IMR-90 (cell line): ENCODE data around the gene EML1. TPM values are rescaled to one million over a fixed set of nuclear protein-coding genes. Genes with fewer than 3 reads are reported as not detected.

Source experiments
- ATAC-seq: fragments of 200-7000 bp; cut with Tn5 transposase; 2 replicates; pipeline ENCODE4 v1.9.1; 2020; ENCODE audit warnings: low read depth, mild to moderate bottlenecking, moderate library complexity
- BruUV-seq: library from RNA; stranded (reverse); fragments of 400-500 nt; replicated peaks from 2 replicates; lab custom pipeline; 2021; lab: Mats Ljungman, UMichigan
- CTCF ChIA-PET: fragments of 300-600 bp; formaldehyde crosslinking; extraction: SDS; loops from one replicate; lab custom pipeline; 2021; ENCODE audit warnings: antibody characterized with exemption; lab: Yijun Ruan, JAX
- POLR2A ChIA-PET: fragments of 300-600 bp; sonication (Branson Sonifier 250); formaldehyde crosslinking; loops from one replicate; lab custom pipeline; 2022; ENCODE audit warnings: antibody characterized with exemption; ENCODE audit not compliant: unreplicated experiment; lab: Charles Lee
- DNase-seq: peaks from one replicate; pipeline ENCODE4 v3.0.0; 2013
- H2AFZ ChIP-seq: replicated peaks from 2 replicates; pipeline ENCODE3; 2013; ENCODE audit warnings: low read length, mild to moderate bottlenecking; ENCODE audit not compliant: poor library complexity
- H2AK5ac ChIP-seq: 2 replicates; pipeline ENCODE4 v1.6.1; 2013; ENCODE audit warnings: low read depth, low read length, inconsistent platforms
- H2AK9ac ChIP-seq: replicated peaks from 2 replicates; pipeline ENCODE3; 2013; ENCODE audit warnings: mild to moderate bottlenecking, low read depth, low read length, moderate library complexity; ENCODE audit not compliant: poor library complexity
- H2BK120ac ChIP-seq: 2 replicates; pipeline ENCODE4 v1.6.1; 2013; ENCODE audit warnings: low read depth, low read length, inconsistent platforms
- H2BK15ac ChIP-seq: 3 replicates; pipeline ENCODE4 v1.6.1; 2013; ENCODE audit warnings: low read depth, low read length, inconsistent platforms
- H2BK20ac ChIP-seq: 2 replicates; pipeline ENCODE4 v1.6.1; 2013; ENCODE audit warnings: low read depth, mild to moderate bottlenecking, inconsistent platforms, low read length, moderate library complexity
- H2BK5ac ChIP-seq: 2 replicates; pipeline ENCODE4 v1.6.1; 2013; ENCODE audit warnings: mild to moderate bottlenecking, low read depth, low read length, inconsistent platforms; ENCODE audit not compliant: poor library complexity, severe bottlenecking
- H3K14ac ChIP-seq: replicated peaks from 2 replicates; pipeline ENCODE4 v1.6.1; 2013; ENCODE audit warnings: low read depth, low read length, inconsistent platforms
- H3K18ac ChIP-seq: 2 replicates; pipeline ENCODE4 v1.6.1; 2013; ENCODE audit warnings: low read depth, low read length, control low read depth
- H3K23ac ChIP-seq: 2 replicates; pipeline ENCODE4 v1.6.1; 2013; ENCODE audit warnings: low read depth, low read length, inconsistent platforms
- H3K27ac ChIP-seq: 2 replicates; pipeline ENCODE4 v1.5.1; 2013; ENCODE audit warnings: mild to moderate bottlenecking, control low read depth, low read length; ENCODE audit not compliant: insufficient read depth
- H3K27me3 ChIP-seq: 2 replicates; pipeline ENCODE4 v1.6.1; 2013; ENCODE audit warnings: low read length; ENCODE audit not compliant: control insufficient read depth, insufficient read depth
- H3K36me3 ChIP-seq: 2 replicates; pipeline ENCODE4 v1.6.1; 2013; ENCODE audit warnings: low read length, mixed read lengths; ENCODE audit not compliant: control insufficient read depth, insufficient read depth
- H3K4ac ChIP-seq: 2 replicates; pipeline ENCODE4 v1.6.1; 2013; ENCODE audit warnings: low read depth, low read length, inconsistent platforms
- H3K4me1 ChIP-seq: 2 replicates; pipeline ENCODE4 v1.6.1; 2013; ENCODE audit warnings: low read length, mixed read lengths; ENCODE audit not compliant: control insufficient read depth, insufficient read depth
- H3K4me2 ChIP-seq: 2 replicates; pipeline ENCODE4 v1.6.1; 2013; ENCODE audit warnings: low read depth, mild to moderate bottlenecking, control low read depth, low read length, moderate library complexity
- H3K4me3 ChIP-seq: 2 replicates; pipeline ENCODE4 v1.5.1; 2013; ENCODE audit warnings: low read depth, mild to moderate bottlenecking, control low read depth, low read length, moderate library complexity; ENCODE audit not compliant: insufficient read depth
- H3K56ac ChIP-seq: 2 replicates; pipeline ENCODE4 v1.6.1; 2013; ENCODE audit warnings: low read length, inconsistent platforms; ENCODE audit not compliant: insufficient read depth; ENCODE audit errors: extremely low read depth
- H3K79me1 ChIP-seq, 2 experiments: 2 replicates each; pipeline ENCODE4 v1.6.1; 2013; ENCODE audit warnings: low read length in 2 of 2, inconsistent platforms in 1 of 2, low read depth in 1 of 2
- H3K9ac ChIP-seq: 2 replicates; pipeline ENCODE4 v1.6.1; 2013; ENCODE audit warnings: low read depth, low read length, control low read depth
- H3K9me1 ChIP-seq: 2 replicates; pipeline ENCODE4 v1.6.1; 2013; ENCODE audit warnings: low read length, inconsistent platforms; ENCODE audit not compliant: insufficient read depth
- H3K9me3 ChIP-seq: 2 replicates; pipeline ENCODE4 v1.6.1; 2013; ENCODE audit warnings: low read length; ENCODE audit not compliant: control insufficient read depth, insufficient read depth
- H4K20me1 ChIP-seq: 2 replicates; pipeline ENCODE4 v1.6.1; 2013; ENCODE audit warnings: low read length, inconsistent platforms; ENCODE audit not compliant: insufficient read depth
- H4K5ac ChIP-seq: 2 replicates; pipeline ENCODE4 v1.6.1; 2013; ENCODE audit warnings: mild to moderate bottlenecking, low read depth, low read length, control low read depth
- H4K8ac ChIP-seq, 2 experiments: 2 replicates each; pipeline ENCODE4 v1.6.1; 2013; ENCODE audit warnings: low read depth in 2 of 2, low read length in 2 of 2, control low read depth in 1 of 2, inconsistent platforms in 1 of 2
- H4K91ac ChIP-seq: 2 replicates; pipeline ENCODE4 v1.6.1; 2013; ENCODE audit warnings: low read depth, low read length, inconsistent platforms; ENCODE audit not compliant: insufficient read depth
- BHLHE40 ChIP-seq: fragments of 150-350 bp; IDR thresholded peaks from 2 replicates; pipeline ENCODE4 v1.6.1; 2016; ENCODE audit warnings: mild to moderate bottlenecking, low read depth, low read length
- CEBPB ChIP-seq: IDR thresholded peaks from 2 replicates; pipeline ENCODE4 v1.6.1; 2012; ENCODE audit warnings: low read depth, low read length, improper control_type of control experiment
- CHD1 ChIP-seq: IDR thresholded peaks from 2 replicates; pipeline ENCODE4 v1.6.1; 2012; ENCODE audit warnings: low read depth, low read length, improper control_type of control experiment
- ELK1 ChIP-seq: fragments of 150-350 bp; IDR thresholded peaks from 2 replicates; pipeline ENCODE4 v1.6.1; 2016; ENCODE audit warnings: low read depth, mild to moderate bottlenecking, low read length, moderate library complexity, borderline replicate concordance
- FOS ChIP-seq: fragments of 150-350 bp; IDR thresholded peaks from 2 replicates; pipeline ENCODE4 v1.6.1; 2016; ENCODE audit warnings: low read depth, low read length
- MAFK ChIP-seq: IDR thresholded peaks from 2 replicates; pipeline ENCODE4 v1.6.1; 2012; ENCODE audit warnings: low read depth, low read length, improper control_type of control experiment
- MAZ ChIP-seq: IDR thresholded peaks from 2 replicates; pipeline ENCODE4 v1.6.1; 2012; ENCODE audit warnings: low read depth, mild to moderate bottlenecking, low read length, improper control_type of control experiment, moderate library complexity, borderline replicate concordance
- NFE2L2 ChIP-seq: fragments of 150-350 bp; IDR thresholded peaks from 2 replicates; pipeline ENCODE4 v1.6.1; 2016; ENCODE audit warnings: low read depth, mild to moderate bottlenecking, low read length
- POLR2A ChIP-seq: IDR thresholded peaks from 2 replicates; pipeline ENCODE4 v1.6.1; 2012; ENCODE audit warnings: mild to moderate bottlenecking, low read depth, low read length
- RAD21 ChIP-seq: IDR thresholded peaks from 2 replicates; pipeline ENCODE4 v1.6.1; 2012; ENCODE audit warnings: low read length, improper control_type of control experiment
- RCOR1 ChIP-seq: IDR thresholded peaks from 2 replicates; pipeline ENCODE4 v1.6.1; 2012; ENCODE audit warnings: mild to moderate bottlenecking, low read length, improper control_type of control experiment; ENCODE audit not compliant: insufficient replicate concordance
- RFX5 ChIP-seq: IDR thresholded peaks from 2 replicates; pipeline ENCODE4 v1.8.0; 2012; ENCODE audit warnings: low read depth, mild to moderate bottlenecking, low read length, moderate library complexity
- SMC3 ChIP-seq: fragments of 150-350 bp; IDR thresholded peaks from 2 replicates; pipeline ENCODE4 v1.6.1; 2016; ENCODE audit warnings: low read depth, mild to moderate bottlenecking, antibody characterized with exemption, low read length, moderate library complexity
- USF2 ChIP-seq: fragments of 150-350 bp; IDR thresholded peaks from 2 replicates; pipeline ENCODE4 v1.6.1; 2017; ENCODE audit warnings: mild to moderate bottlenecking, antibody characterized with exemption, low read length, low read depth
- WGBS, 2 experiments: methylation state at CpG; one replicate each; pipeline versions ENCODE4 v1.1.5 to v1.1.7; 2013; ENCODE audit warnings: missing lambda C conversion rate in 2 of 2; ENCODE audit not compliant: insufficient read length in 1 of 2; ENCODE audit errors: extremely low coverage in 2 of 2; 5-methylcytosine and 5-hydroxymethylcytosine counted together
- dilution Hi-C: fragments of 300-500 bp; cut with HindIII; formaldehyde crosslinking; loops from one replicate; pipeline ENCODE4 v1.14.3; 2018; ENCODE audit warnings: low sequenced_read_pairs; ENCODE audit not compliant: unreplicated experiment
- in situ Hi-C: fragments of 300-500 bp; cut with MboI; formaldehyde crosslinking; loops from 3 replicates; pipeline ENCODE4 v1.14.3; 2019; ENCODE audit warnings: low sequenced_read_pairs, inconsistent platforms, mixed read lengths
- intact Hi-C: fragments of 100-400 bp; cut with micrococcal nuclease; formaldehyde crosslinking; loops from 2 replicates; pipeline ENCODE4 v1.10.0; 2022
- polyA plus RNA-seq, 3 experiments: library from polyadenylated mRNA; depleted of rRNA; stranded (reverse); fragments of >200 nt; gene quantifications; 2 replicates each; pipeline ENCODE4 v1.2.3, GENCODE V29; 2012; ENCODE audit warnings: low replicate concordance in 1 of 3
- total RNA-seq: library from RNA; depleted of rRNA; stranded (reverse); fragments of >200 nt; gene quantifications from 2 replicates; pipeline ENCODE4 v1.2.3, GENCODE V29; 2012
- TF ChIP-seq, protein P1 (sequence below): conservative IDR thresholded peaks from 2 replicates; pipeline ENCODE4 v1.5.1; 2012; ENCODE audit warnings: mild to moderate bottlenecking, low read depth, low read length, improper control_type of control experiment

The EML1 gene
- total and polyA plus RNA-seq, 2 of the 4 experiments (the other 2 are of a cell fraction): 14.0 to 42.3 TPM

DNA sequence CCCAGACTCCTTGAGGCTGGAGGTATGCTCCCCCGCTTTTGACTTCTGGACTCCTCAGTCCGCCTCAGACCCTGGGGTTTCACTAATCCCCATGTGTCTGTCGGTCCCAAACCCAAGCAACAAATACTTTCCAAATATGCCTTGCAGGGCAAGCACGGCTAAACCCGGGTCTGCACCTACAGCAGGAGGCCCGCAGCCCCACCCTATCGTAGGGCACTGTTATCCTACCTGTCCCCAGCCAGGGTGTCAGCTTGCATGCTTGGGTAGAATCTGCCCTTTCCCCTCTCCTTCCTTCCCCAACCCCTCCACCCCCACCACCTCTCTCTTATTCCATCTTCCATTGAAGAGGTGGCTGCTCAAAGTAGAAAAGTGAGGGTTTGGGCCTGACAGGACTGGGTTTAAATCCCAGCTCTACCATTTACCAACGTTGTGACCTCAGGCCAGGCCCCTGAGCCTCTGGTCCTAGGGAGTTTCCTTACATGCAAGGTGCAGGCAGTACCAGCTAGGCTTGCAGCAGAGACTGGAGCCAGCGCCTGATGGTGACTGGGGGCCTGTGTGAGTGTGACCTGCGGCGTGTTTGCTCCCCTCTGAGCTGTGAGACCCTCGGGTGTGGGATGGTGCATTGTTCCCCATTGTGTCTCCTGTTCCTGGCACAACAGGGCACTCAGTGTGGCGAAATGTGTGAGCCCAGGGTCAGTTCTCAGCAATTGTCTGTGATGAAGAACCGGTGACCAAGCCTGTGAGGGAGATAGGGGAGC is 11.2 kb upstream of the EML1 start:
- Histone ChIP-seq H3K27ac (no peak overlapping the region), H2AFZ (peak overlapping the region; percentile 41), H3K27me3 (no peaks in the 10 kb centered on the region), H3K56ac (no peak overlapping the region), H2BK20ac (0 out of 2 replicates have a peak overlapping the region, but pooled peaks have one; percentile 40), H2BK15ac (no peak overlapping the region), H2BK120ac (no peak overlapping the region; the same call in 1 of the 2 replicates), H2AK5ac (no peak overlapping the region; the same call in 1 of the 2 replicates), H4K20me1 (no peaks in the 10 kb centered on the region), H3K4me1 (peaks cover 3% of the 10 kb centered on the region; the same call in 1 of the 2 replicates), H4K91ac (no peak overlapping the region), H3K36me3 (no peaks in the 10 kb centered on the region), H3K9me3 (peaks cover 11% of the 10 kb centered on the region; the same call in 1 of the 2 replicates), H4K5ac (no peak overlapping the region), H3K4me2 (no peak overlapping the region), H3K4me3 (no peak overlapping the region), H3K79me1 (no peaks in the 10 kb centered on the region; a peak in 1 of 4 replicates), H4K8ac (no peak overlapping the region), H3K9me1 (peaks cover 8% of the 10 kb centered on the region; the same call in 1 of the 2 replicates), H3K18ac (no peak overlapping the region), H3K9ac (no peak overlapping the region), H2AK9ac (no peak overlapping the region), H2BK5ac (no peak overlapping the region), H3K23ac (no peak overlapping the region), H3K14ac (no peak overlapping the region), H3K4ac (no peak overlapping the region)
- ATAC-seq (no peak), DNase-seq (no peak)
- intact Hi-C loops (no loop called here), in situ Hi-C loops (no loop called here), dilution Hi-C loops (no loop called here)
- ChIA-PET POLR2A (no interaction called here), CTCF (no interaction called here)
- 85% methylated on average over 8 of the region's 14 CpGs; no CpG with 5 or more reads in 1 of the 2 experiments for WGBS, 2 experiments
- BruUV-seq: no TSS peak
- TF ChIP-seq RFX5 (no peak), NFE2L2 (no peak), CHD1 (no peak), CEBPB (no peak), ELK1 (no peak), MAZ (no peak), MAFK (no peak), POLR2A (no peak), FOS (no peak), RCOR1 (no peak), BHLHE40 (no peak), SMC3 (no peak), RAD21 (no peak), USF2 (no peak)
- TF ChIP-seq, protein P1, sequence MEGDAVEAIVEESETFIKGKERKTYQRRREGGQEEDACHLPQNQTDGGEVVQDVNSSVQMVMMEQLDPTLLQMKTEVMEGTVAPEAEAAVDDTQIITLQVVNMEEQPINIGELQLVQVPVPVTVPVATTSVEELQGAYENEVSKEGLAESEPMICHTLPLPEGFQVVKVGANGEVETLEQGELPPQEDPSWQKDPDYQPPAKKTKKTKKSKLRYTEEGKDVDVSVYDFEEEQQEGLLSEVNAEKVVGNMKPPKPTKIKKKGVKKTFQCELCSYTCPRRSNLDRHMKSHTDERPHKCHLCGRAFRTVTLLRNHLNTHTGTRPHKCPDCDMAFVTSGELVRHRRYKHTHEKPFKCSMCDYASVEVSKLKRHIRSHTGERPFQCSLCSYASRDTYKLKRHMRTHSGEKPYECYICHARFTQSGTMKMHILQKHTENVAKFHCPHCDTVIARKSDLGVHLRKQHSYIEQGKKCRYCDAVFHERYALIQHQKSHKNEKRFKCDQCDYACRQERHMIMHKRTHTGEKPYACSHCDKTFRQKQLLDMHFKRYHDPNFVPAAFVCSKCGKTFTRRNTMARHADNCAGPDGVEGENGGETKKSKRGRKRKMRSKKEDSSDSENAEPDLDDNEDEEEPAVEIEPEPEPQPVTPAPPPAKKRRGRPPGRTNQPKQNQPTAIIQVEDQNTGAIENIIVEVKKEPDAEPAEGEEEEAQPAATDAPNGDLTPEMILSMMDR: no peak
